Ishikawa (cell line): ENCODE measurements around the gene KLHL6.

Experiments used
- CEBPB ChIP-seq: IDR thresholded peaks from 2 replicates; pipeline ENCODE4 v1.6.1; 2012
- CREB1 ChIP-seq: IDR thresholded peaks from 2 replicates; pipeline ENCODE4 v1.6.1; 2012; ENCODE audit warnings: low read depth
- EP300 ChIP-seq: IDR thresholded peaks from 2 replicates; pipeline ENCODE4 v1.6.1; 2012; ENCODE audit warnings: borderline replicate concordance
- FOXM1 ChIP-seq: IDR thresholded peaks from 2 replicates; pipeline ENCODE4 v1.6.1; 2012; ENCODE audit warnings: low read depth, borderline replicate concordance
- MAX ChIP-seq: IDR thresholded peaks from 2 replicates; pipeline ENCODE4 v1.6.1; 2012
- NFIC ChIP-seq: IDR thresholded peaks from 2 replicates; pipeline ENCODE4 v1.6.1; 2012
- RAD21 ChIP-seq: IDR thresholded peaks from 2 replicates; pipeline ENCODE4 v1.6.1; 2012; ENCODE audit warnings: low read depth
- REST ChIP-seq: IDR thresholded peaks from 2 replicates; pipeline ENCODE4 v1.6.1; 2012; ENCODE audit warnings: low read depth, mild to moderate bottlenecking
- TAF1 ChIP-seq: IDR thresholded peaks from 2 replicates; pipeline ENCODE4 v1.6.1; 2012; ENCODE audit warnings: low read depth, mild to moderate bottlenecking
- TCF12 ChIP-seq: IDR thresholded peaks from 2 replicates; pipeline ENCODE4 v1.6.1; 2012; ENCODE audit warnings: low read depth
- TEAD4 ChIP-seq: IDR thresholded peaks from 2 replicates; pipeline ENCODE4 v1.6.1; 2012
- USF1 ChIP-seq: IDR thresholded peaks from 2 replicates; pipeline ENCODE4 v1.6.1; 2012
- YY1 ChIP-seq: IDR thresholded peaks from 2 replicates; pipeline ENCODE4 v1.6.1; 2012; ENCODE audit warnings: low read depth
- ZBTB7A ChIP-seq: IDR thresholded peaks from 2 replicates; pipeline ENCODE4 v1.6.1; 2012; ENCODE audit warnings: low read depth

- no peak for TF ChIP-seq MAX
- no peak for TF ChIP-seq CREB1
- no peak for TF ChIP-seq USF1
- no peak for TF ChIP-seq CEBPB
- TF ChIP-seq TCF12: no peak
- no peak for TF ChIP-seq EP300
- no peak for TF ChIP-seq NFIC
- no peak for TF ChIP-seq TAF1
- no peak for TF ChIP-seq REST
- TF ChIP-seq TEAD4: no peak
- TF ChIP-seq RAD21: no peak
- TF ChIP-seq YY1: no peak
- no peak for TF ChIP-seq FOXM1
- no peak for TF ChIP-seq ZBTB7A
Measured at GRCh38 chr3:183475016-183475763, 80.3 kb downstream of the KLHL6 start.
